ENCODE measurements around the gene OR52N5. TPM values are rescaled to one million over a fixed set of nuclear protein-coding genes. Genes with fewer than 3 reads are reported as not detected.

OR52N5 gene
- polyA plus RNA-seq, 1 donor (not counting 4 experiments of a cell fraction or from before 2014, with no cell fraction given), result not detected

DNA sequence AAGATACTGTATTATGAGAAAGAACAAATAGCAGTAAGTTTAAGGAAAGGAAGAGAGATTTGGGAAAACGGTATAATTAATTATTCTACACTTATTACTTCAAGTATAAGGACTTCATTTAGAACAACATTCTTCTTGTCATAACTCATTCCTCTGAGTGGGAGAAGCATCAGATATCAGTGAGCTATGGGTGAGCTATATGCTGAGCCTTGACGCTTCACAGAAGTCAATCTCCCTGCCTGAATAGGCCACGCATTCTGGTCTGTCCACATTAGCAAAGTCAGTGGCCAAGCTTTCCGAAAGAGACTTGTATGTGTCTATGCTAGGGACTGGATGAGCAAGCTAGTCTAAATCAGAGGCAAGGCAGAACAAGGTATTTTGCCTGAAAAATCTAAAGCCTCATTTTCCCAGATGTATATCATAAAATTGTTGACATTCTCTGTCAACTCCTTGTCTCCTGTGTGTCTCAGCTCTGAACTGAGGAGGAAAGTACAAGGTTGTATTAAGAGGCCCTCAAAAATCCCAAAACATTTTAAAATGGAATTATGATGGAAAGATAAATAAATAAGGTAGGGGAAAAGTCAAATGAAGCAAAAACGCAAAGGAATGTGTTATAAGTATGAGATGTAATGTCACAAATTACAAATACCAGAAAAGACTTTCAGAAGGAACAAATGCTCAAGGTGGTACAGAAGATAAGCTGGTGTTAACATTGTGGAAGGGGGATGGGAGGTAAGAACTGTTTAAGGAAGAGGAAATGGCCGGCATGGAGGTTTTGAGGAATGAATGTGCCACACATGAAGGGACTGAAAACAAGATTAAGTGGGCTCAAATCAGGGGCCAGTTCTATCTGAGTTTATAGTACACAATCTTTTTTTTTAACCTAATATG lies 27.0 kb upstream of the OR52N5 start:
- TF ChIP-seq, protein P1, sequence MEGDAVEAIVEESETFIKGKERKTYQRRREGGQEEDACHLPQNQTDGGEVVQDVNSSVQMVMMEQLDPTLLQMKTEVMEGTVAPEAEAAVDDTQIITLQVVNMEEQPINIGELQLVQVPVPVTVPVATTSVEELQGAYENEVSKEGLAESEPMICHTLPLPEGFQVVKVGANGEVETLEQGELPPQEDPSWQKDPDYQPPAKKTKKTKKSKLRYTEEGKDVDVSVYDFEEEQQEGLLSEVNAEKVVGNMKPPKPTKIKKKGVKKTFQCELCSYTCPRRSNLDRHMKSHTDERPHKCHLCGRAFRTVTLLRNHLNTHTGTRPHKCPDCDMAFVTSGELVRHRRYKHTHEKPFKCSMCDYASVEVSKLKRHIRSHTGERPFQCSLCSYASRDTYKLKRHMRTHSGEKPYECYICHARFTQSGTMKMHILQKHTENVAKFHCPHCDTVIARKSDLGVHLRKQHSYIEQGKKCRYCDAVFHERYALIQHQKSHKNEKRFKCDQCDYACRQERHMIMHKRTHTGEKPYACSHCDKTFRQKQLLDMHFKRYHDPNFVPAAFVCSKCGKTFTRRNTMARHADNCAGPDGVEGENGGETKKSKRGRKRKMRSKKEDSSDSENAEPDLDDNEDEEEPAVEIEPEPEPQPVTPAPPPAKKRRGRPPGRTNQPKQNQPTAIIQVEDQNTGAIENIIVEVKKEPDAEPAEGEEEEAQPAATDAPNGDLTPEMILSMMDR (optimal IDR thresholded peaks at IDR 0.05 in 1 of 3, IDR thresholded peaks at IDR 0.05 in 1 of 3, conservative IDR thresholded peaks at IDR 0.05 in 1 of 3; ENCODE audit: extremely low read depth in 1 of 3, insufficient read depth in 2 of 3, low read length in 3 of 3), result no peak
- TF ChIP-seq EZH2 (IDR thresholded peaks at IDR 0.05; ENCODE audit: low read length), result no peak
- no peak for FAIRE-seq

DNA sequence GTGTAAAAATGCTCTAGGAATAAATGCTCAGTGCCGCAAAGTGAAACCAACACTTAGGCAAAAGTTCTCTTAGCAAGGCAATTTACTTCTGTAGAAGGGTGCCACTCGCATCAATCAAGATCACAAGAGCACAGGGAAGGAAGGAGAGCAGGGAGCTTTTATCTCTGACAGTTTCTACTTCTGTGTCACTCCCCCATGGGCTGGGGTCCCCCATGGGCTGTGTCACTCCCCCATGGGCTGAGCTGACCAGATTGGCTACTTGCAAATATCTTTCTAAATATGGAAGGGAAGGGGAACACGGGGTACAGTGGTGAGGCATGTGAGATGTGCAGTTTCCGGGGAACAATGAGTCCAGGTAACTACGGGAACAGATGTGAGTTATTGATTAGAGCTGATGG lies 26.0 kb upstream of the OR52N5 start:
- dilution Hi-C loops (cut with MboI; ENCODE audit: extremely low pct_ligation_motif_present, low sequenced_read_pairs), result no loop called here
- no peaks in the 10 kb centered on the region for H3K36me3 ChIP-seq (ENCODE audit: control insufficient read depth in 2 of 2, extremely low read depth in 1 of 2, insufficient read depth in 2 of 2, low read length in 2 of 2)
- DNase-seq (ENCODE audit: low read depth, low spot score) (no peak), FAIRE-seq (no peak)
- peaks cover 5% of the 10 kb centered on the region for H3K27me3 ChIP-seq (ENCODE audit: control insufficient read depth, extremely low read depth, insufficient read depth, low read length)
- no peak overlapping the region for H3K27ac ChIP-seq (ENCODE audit: control insufficient read depth, insufficient read depth, low read length)
- no peaks in the 10 kb centered on the region for H4K20me1 ChIP-seq (ENCODE audit: control insufficient read depth, extremely low read depth, insufficient read depth, low read length)
- H2AFZ ChIP-seq (ENCODE audit: control insufficient read depth, low read length), result peak overlapping the region; percentile 80
- H3K4me2 ChIP-seq (ENCODE audit: control insufficient read depth, extremely low read depth, insufficient read depth, low read depth, low read length), result peak overlapping the region; percentile 79
- no peak for TF ChIP-seq EZH2 (IDR thresholded peaks at IDR 0.05; ENCODE audit: low read length)
- H3K9me3 ChIP-seq (ENCODE audit: control insufficient read depth, low read depth, low read length), result no peaks in the 10 kb centered on the region
- H3K9ac ChIP-seq (ENCODE audit: control insufficient read depth, extremely low read depth, insufficient read depth, low read length), result no peak overlapping the region
- H3K4me1 ChIP-seq (ENCODE audit: control insufficient read depth, extremely low read depth, insufficient read depth, low read length), result peaks cover 3% of the 10 kb centered on the region
- peak overlapping the region; percentile 13 to 68 (median 37) for H3K4me3 ChIP-seq (ENCODE audit: control insufficient read depth in 2 of 3, extremely low read depth in 1 of 3, insufficient read depth in 2 of 3, low read depth in 1 of 3, low read length in 3 of 3)
- H3K79me2 ChIP-seq (ENCODE audit: control insufficient read depth, insufficient read depth, low read length), result no peaks in the 10 kb centered on the region
- H3K9me1 ChIP-seq (ENCODE audit: control insufficient read depth, extremely low read depth, insufficient read depth, low read length), result no peaks in the 10 kb centered on the region

More for the DNA sequence above, 27.0 kb upstream of the OR52N5 start:
- H4K20me1 ChIP-seq (ENCODE audit: control insufficient read depth, extremely low read depth, insufficient read depth, low read length), result no peaks in the 10 kb centered on the region
- H3K27me3 ChIP-seq (ENCODE audit: control insufficient read depth, extremely low read depth, insufficient read depth, low read length), result peaks cover 5% of the 10 kb centered on the region
- dilution Hi-C loops (cut with MboI; ENCODE audit: extremely low pct_ligation_motif_present, low sequenced_read_pairs), result no loop called here
- no peaks in the 10 kb centered on the region for H3K9me1 ChIP-seq (ENCODE audit: control insufficient read depth, extremely low read depth, insufficient read depth, low read length)
- no peak overlapping the region for H3K4me3 ChIP-seq (ENCODE audit: control insufficient read depth in 2 of 3, extremely low read depth in 1 of 3, insufficient read depth in 2 of 3, low read depth in 1 of 3, low read length in 3 of 3)
- H3K79me2 ChIP-seq (ENCODE audit: control insufficient read depth, insufficient read depth, low read length), result no peaks in the 10 kb centered on the region
- no peak overlapping the region for H3K9ac ChIP-seq (ENCODE audit: control insufficient read depth, extremely low read depth, insufficient read depth, low read length)
- H3K4me2 ChIP-seq (ENCODE audit: control insufficient read depth, extremely low read depth, insufficient read depth, low read depth, low read length), result no peak overlapping the region
- no peak overlapping the region for H2AFZ ChIP-seq (ENCODE audit: control insufficient read depth, low read length)
- DNase-seq (ENCODE audit: low read depth, low spot score), result no peak
- no peak overlapping the region for H3K27ac ChIP-seq (ENCODE audit: control insufficient read depth, insufficient read depth, low read length)
- peaks cover 3% of the 10 kb centered on the region for H3K4me1 ChIP-seq (ENCODE audit: control insufficient read depth, extremely low read depth, insufficient read depth, low read length)
- no peaks in the 10 kb centered on the region for H3K36me3 ChIP-seq (ENCODE audit: control insufficient read depth in 2 of 2, extremely low read depth in 1 of 2, insufficient read depth in 2 of 2, low read length in 2 of 2)
- no peaks in the 10 kb centered on the region for H3K9me3 ChIP-seq (ENCODE audit: control insufficient read depth, low read depth, low read length)

Data from keratinocyte (primary cell).